NB4 (cell line): Measurements from ENCODE around the gene GPSM1.

Experiments
- DNase-seq: peaks from one replicate; pipeline ENCODE4 v3.0.0; 2010; ENCODE audit warnings: low read depth
- H3K4me3 ChIP-seq: one replicate; pipeline ENCODE4 v1.5.1; 2011; ENCODE audit warnings: mild to moderate bottlenecking, low read depth, low read length, moderate library complexity
- MYC ChIP-seq: IDR thresholded peaks from 2 replicates; pipeline ENCODE4 v1.6.1; 2011; ENCODE audit warnings: low read depth, low read length
- POLR2A ChIP-seq: IDR thresholded peaks from 2 replicates; pipeline ENCODE4 v1.6.1; 2011; ENCODE audit warnings: mild to moderate bottlenecking; ENCODE audit not compliant: insufficient read length; ENCODE audit errors: extremely low read depth
- TF ChIP-seq, protein P1 (sequence below): IDR thresholded peaks from one replicate; pipeline ENCODE4 v1.5.1; 2012; ENCODE audit warnings: low read depth, low read length
- TF ChIP-seq, protein P2 (sequence below): IDR thresholded peaks from 2 replicates; pipeline ENCODE4 v1.6.1; 2011; ENCODE audit warnings: low read depth, low read length

GPSM1 gene

DNA sequence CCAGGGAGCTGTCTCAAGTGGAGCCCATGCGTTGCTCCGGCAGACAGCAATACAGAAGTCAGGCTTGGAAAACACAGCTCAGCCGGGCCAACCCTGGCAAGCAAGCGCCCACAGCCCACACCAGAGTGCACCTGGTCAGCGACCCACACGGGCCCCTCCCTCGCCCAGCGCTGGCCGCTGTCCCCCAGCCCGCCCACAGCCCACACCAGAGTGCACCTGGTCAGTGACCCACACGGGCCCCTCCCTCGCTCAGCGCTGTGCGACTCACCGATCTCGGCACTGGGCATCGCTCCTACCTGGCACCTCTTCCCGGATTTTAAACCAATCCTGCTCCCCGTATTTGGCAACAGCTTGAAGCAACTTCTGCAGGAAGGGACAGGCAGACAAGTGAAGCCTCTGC lies 59.9 kb downstream of the GPSM1 start:
- no peak for TF ChIP-seq MYC
- TF ChIP-seq, protein P1, sequence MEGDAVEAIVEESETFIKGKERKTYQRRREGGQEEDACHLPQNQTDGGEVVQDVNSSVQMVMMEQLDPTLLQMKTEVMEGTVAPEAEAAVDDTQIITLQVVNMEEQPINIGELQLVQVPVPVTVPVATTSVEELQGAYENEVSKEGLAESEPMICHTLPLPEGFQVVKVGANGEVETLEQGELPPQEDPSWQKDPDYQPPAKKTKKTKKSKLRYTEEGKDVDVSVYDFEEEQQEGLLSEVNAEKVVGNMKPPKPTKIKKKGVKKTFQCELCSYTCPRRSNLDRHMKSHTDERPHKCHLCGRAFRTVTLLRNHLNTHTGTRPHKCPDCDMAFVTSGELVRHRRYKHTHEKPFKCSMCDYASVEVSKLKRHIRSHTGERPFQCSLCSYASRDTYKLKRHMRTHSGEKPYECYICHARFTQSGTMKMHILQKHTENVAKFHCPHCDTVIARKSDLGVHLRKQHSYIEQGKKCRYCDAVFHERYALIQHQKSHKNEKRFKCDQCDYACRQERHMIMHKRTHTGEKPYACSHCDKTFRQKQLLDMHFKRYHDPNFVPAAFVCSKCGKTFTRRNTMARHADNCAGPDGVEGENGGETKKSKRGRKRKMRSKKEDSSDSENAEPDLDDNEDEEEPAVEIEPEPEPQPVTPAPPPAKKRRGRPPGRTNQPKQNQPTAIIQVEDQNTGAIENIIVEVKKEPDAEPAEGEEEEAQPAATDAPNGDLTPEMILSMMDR = no peak
- TF ChIP-seq POLR2A = no peak
- TF ChIP-seq, protein P2, sequence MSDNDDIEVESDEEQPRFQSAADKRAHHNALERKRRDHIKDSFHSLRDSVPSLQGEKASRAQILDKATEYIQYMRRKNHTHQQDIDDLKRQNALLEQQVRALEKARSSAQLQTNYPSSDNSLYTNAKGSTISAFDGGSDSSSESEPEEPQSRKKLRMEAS = no peak

DNA sequence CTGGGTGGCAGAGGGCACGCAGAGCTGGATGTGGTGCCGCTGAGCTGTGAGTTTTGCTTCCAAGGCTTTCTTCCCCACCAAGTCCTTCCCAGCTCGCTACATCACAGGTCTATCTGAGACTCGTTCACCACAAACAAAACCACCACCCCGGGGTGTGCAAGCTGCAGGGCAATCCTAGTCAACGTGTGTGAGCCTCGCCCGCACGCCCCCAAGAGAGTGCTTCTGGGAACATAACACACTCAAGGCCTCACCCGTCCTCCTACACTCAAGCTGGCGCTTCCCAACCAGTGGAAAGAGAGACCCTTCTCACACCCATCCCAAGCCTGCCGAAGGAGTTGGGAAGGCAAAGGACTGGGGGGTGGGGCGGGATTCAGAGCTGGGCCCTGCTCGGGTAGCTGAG lies 62.1 kb downstream of the GPSM1 start:
- no peak for DNase-seq
- TF ChIP-seq, protein P1 = no peak
- no peak for TF ChIP-seq MYC
- TF ChIP-seq POLR2A = no peak
- TF ChIP-seq, protein P2 = no peak
- H3K4me3 ChIP-seq = no peak overlapping the region

More for the DNA sequence above, 59.9 kb downstream of the GPSM1 start:
- H3K4me3 ChIP-seq = no peak overlapping the region
- DNase-seq = no peak

DNA sequence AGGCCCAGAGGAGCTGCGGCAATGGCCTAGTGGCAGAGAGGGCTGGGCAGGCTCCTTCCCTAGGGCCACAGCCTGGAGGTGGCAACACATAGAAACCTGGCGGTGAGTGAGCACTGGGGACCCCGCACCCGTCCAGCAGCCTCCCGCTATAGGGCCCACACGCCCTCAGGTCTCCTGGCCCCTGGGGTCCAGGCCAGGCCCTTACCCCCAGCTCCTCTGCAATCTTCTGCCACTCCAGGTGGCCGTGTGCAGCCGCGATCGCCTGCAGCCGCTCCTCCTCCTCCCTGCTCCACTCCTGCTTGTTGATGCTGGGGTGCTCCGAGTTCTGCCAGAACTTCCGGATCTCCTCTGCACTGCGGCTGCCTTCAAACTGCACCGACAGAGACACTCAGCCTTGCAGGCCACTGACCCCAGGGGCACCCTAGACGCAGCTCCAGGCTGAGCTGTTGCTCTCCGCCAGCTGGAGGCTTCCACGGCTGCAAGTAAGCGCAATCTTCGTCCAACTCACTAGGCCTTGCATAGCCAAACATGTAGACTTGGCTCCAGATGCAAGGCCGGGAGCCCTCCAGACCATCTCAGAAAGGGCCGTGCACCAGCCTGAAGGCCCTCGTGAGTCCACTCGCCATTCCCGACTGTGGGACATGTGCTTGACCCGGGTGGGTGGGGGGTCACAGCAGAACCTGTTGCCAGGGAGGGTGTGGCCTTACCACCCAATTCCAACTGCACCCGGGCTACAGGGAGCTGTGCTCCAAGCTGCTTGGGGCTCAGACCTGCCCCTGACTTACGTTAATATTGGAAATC lies 64.6 kb downstream of the GPSM1 start:
- DNase-seq = no peak
- TF ChIP-seq MYC (no peak), POLR2A (no peak)
- TF ChIP-seq, protein P2 = no peak
- no peak overlapping the region for H3K4me3 ChIP-seq

DNA sequence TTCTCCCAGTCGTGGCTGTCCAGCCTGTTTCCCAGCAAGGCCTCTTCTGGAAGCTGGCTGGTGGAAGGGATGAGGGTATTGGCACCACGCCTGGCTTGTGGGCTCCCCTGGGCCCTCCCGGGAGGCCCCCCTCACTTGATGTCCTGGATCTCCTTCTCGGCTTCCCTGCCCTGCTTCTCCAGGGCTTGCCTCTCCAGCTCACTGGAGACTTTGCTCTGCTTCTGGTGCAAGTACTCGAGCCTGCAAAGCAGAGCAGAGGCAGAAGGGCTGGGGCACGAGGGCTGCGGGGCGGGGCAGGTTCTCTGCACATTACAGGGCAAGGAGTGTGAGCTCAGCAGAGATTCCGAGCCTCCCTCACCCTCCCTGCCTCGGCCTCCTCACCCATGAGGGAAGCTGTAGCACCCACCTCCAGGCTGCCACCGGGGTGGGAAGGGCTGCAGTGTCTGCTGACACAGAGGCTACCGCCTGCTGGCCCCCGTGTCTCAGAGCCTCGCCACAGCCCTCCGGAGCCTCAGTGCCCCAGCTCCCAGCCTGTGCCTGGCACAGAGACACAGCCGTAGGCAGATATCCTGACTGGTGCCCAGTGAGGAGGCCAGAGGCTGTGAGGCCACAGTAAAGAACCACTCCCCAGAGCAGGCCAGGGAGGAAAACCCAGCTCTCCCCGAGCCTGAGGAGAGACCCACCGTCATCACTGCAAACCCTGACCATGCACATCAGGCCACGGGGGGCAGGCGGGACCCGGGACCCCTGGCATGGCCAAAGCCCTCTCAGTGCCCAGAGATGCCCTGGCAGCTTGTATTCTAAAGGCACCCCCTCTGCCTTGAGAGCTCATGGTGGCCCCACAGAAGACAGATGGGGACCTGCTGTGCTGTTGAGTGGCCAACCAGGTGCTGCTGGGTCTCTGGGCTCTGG lies 65.5 kb downstream of the GPSM1 start:
- no peak for DNase-seq
- TF ChIP-seq, protein P1 = no peak
- TF ChIP-seq MYC = no peak
- TF ChIP-seq POLR2A = no peak
- TF ChIP-seq, protein P2 = no peak

DNA sequence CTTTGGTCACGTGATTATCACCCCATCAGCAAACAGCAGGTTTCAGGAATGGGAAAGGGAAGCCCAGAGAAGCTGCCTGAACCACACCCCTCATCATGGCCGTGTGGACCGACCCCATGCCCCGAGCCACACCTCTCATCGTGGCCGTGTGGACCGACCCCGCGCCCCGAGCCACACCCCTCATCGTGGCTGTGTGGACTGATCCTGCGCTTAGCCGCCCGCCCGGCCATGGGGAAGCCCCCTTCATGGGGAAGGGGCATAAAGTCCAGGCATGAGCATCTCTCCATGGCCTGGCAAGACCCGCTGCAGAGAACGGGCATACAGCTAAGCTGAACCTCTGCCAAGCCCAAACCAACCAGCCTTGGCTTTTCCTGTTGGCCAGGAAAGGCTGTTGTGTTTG lies 66.2 kb downstream of the GPSM1 start:
- H3K4me3 ChIP-seq = no peak overlapping the region
- DNase-seq = no peak
- TF ChIP-seq, protein P2 = no peak
- TF ChIP-seq MYC (no peak), POLR2A (no peak)
- TF ChIP-seq, protein P1 = no peak

More for the DNA sequence above, 65.5 kb downstream of the GPSM1 start:
- H3K4me3 ChIP-seq = no peak overlapping the region
